Islet precursor cell (in vitro differentiated cells): ENCODE measurements around the gene SPTBN1.

Source experiments
- DNase-seq: peaks from one replicate; pipeline ENCODE4 v3.0.0-alpha.2; 2018

SPTBN1 gene

DNA sequence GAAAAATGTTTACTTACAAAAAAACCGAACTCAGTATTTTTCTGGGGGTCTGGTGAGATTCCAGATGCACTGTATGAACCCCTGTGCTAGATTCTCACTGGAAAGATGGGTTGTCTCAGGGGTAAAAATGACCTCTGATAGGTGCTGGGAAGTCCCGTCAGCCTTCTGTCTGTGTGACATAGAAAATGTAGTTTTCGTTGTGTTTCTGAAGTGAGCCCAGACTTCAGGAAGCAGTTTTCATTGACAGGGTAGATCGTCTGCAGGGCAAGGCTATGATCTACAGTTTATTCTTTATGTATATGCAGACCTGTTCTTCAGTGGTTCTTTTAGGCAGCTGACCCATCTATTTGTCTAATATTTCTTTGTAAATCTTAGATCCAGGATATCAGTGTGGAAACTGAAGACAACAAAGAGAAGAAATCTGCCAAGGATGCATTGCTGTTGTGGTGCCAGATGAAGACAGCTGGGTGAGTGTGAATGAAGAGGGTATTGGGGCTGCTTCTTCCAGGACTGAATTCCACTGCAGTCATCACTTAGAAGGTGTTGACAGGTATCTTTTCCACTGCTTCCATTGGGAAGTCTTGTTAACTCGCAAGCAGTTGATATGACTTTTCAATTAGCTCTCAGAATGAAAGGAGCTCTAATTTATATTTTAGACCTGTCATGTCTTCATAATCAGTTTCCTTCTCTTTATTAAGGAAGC is 159.9 kb downstream of the SPTBN1 start:
- peak; percentile 5 for DNase-seq

DNA sequence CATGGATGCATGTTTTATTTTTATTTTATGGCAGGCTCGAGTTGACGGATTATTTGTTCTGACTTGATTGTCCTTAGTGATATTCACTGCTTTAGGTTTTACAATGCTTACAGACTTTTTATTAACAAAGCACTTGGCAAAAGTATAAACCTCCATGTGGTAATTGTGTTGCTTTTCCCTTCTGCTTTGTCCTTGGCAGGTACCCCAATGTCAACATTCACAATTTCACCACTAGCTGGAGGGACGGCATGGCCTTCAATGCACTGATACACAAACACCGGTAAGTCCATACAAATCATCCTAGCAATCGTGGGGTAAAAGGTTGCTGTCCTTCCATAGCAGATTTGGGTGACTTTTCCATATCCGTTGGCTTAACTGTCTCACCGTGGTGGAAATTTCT is 161.3 kb downstream of the SPTBN1 start:
- DNase-seq: no peak

DNA sequence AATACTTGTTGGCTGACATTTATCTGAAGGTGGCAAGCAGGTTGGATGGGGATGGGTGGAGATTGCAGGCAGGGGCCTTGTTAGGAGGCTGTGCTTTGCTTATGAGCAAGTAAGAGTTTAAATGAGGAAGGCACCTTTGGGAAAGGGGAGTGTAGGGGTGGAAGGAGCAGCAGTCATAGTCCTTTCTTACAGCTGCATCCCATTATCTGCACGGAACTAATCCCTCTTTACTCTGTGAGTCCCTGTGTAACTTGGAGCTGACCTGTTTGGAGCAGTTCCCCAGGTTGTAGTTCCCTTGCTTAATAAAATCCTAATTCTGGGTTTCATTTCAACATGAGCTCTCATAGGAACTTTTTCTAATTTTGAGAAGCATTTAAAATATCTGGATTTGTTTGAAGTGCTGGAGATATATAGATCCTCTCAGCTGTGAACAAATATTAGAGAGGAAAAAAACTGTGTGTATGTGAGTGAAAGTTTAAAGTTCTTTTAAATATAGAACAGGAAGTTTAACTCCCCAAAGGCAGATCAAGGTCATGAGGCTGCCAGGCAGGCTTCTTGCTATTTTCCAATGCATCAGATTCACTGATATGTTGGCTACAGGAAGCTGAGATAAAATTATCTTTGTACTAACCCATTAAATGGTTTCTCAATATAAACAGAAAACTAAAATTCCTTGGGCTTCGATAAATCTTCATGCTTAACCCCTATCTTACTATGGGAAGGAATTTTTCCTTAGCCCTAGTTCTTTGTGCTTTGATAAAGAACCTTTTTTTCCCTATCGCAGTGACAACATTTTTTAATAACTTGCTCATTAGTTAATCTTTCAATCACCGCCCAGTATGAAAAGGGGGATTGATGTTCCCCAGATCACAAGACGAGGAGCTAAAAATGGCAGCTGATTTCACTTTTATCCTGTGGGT is 162.8 kb downstream of the SPTBN1 start:
- DNase-seq: no peak

DNA sequence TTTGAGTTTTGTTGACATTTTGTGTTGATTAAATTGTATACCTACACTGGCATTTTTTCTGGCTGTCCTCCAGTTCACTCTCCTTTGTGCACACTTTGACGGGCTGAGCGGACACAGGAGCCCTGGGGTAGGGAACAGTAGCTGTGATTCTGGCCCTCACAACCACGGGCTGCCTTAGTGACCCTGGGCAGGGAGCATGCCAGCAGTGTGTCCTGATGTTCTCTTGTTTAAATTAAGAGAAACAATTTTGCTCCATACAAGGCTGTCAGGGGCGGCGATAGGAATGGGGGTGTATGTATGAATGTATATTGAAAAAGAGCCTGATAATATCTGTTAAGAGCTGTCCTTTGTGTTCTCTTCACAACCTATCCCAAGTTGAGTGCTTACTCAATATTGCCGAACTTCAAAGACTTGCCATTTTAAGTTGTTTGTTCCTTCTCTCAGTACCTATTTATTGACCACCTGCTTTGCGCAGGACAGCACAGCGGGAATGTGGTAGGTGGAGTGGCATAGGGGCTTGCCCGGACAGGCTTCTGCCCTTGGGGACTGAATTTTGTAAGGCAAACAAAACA is 163.6 kb downstream of the SPTBN1 start:
- DNase-seq: no peak

DNA sequence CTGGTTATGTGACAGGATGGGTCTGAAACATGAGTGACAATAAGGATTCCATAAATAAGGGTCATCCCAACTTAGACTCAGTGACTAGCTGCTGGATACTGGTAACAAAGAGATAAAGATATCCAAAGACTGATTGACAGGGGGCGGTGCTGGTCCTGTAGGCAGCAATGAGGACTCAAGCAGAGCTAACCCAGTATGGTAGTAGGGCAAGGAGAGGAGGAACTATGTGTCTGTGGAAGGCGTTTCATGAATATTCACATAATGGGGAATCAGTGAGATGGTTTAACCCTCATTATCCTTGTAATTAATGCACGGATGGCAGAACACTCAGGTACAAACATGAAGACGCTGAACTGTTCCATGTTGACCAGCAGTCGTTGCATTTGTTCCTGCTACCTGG is 164.8 kb downstream of the SPTBN1 start:
- DNase-seq: no peak

DNA sequence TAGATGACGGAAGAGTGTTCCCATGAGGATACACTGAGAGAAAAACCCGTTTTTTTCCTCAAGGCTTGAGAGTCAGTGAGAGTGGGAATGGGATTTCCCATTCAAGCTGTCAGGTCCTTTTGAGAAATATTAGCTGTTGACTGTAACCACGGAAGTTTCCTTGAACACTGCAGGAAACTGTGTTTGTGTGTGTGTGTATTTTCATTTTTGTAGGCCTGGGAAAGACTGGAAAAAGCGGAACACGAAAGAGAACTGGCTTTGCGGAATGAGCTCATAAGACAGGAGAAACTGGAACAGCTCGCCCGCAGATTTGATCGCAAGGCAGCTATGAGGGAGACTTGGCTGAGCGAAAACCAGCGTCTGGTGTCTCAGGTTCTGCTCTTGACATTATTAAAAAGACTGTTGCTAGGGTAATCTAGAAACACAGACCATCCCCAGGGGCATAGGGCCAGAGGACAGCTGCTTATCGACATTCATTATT is 168.5 kb downstream of the SPTBN1 start:
- no peak for DNase-seq

DNA sequence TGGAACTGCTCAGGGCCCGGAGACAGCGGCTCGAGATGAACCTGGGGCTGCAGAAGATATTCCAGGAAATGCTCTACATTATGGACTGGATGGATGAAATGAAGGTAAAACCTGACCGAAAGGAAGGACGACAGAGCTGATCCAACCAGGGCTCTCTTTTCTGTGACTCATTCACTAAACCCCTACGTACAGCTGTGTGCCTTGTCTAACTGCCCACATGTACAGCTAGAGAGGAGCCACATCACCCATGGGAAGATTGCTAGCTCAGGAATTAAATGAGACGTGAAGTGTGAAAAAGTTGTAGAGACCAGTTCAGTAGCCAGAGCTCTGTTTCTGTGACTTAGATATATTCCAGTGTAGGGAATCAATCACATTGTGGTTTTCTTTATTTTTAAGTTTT is 170.0 kb downstream of the SPTBN1 start:
- no peak for DNase-seq

DNA sequence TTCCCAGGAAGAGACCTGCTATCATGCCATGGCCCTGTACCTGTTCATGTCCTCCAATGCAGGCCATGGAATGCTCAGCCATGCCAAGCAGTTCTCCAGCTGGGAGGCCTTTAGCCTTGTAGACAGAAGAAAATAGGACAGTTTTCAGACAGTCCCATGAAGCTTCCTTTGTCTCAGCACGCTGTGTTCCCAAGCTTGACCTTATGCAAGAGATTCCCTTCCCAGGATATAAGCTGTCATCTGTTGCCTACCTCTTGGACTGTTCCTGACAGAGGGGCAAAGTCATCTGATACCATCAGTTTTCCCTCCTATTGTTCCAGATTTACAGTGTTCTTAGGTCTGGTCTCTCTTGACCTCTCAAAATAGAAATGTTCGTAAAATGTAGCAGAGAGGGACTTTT is 170.8 kb downstream of the SPTBN1 start:
- DNase-seq: no peak

DNA sequence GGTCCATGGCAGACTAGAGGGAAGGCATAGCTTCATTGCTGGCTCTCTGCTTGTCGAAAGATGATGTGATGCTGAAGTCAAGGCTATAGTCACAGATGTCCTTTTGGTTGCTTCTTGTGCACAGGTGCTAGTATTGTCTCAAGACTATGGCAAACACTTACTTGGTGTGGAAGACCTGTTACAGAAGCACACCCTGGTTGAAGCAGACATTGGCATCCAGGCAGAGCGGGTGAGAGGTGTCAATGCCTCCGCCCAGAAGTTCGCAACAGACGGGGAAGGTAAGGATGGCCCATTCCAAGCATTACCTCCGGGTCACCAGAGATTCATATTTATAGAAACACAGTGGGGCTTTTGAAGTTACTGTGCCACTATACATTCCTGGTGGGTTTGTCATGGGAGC is 171.8 kb downstream of the SPTBN1 start:
- no peak for DNase-seq

DNA sequence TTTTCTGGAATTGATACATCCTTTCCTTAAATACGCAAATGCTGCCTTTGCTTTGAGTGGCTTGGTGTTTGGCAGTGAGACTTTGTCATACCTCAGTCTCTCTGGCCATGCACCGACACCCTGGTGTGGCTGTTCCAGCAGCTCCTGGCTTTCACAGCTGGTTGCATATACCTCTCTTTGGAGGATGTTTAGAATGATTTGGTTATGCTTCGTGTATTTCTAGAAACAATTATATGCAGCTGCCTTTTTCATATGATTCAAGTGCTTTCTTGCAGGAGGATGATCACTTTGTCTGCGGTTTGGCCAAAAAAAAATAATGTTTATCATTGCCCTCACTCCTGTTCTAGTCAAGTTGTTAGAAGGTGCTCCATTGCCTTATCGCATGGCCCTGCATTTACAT is 172.3 kb downstream of the SPTBN1 start:
- DNase-seq: no peak

DNA sequence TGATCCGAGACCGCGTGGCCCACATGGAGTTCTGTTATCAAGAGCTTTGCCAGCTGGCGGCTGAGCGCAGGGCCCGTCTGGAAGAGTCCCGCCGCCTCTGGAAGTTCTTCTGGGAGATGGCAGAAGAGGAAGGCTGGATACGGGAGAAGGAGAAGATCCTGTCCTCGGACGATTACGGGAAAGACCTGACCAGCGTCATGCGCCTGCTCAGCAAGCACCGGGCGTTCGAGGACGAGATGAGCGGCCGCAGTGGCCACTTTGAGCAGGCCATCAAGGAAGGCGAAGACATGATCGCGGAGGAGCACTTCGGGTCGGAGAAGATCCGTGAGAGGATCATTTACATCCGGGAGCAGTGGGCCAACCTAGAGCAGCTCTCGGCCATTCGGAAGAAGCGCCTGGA is 172.8 kb downstream of the SPTBN1 start:
- no peak for DNase-seq

DNA sequence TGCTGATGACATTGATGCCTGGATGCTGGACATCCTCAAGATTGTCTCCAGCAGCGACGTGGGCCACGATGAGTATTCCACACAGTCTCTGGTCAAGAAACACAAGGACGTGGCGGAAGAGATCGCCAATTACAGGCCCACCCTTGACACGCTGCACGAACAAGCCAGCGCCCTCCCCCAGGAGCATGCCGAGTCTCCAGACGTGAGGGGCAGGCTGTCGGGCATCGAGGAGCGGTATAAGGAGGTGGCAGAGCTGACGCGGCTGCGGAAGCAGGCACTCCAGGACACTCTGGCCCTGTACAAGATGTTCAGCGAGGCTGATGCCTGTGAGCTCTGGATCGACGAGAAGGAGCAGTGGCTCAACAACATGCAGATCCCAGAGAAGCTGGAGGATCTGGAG is 173.3 kb downstream of the SPTBN1 start:
- DNase-seq: no peak

DNA sequence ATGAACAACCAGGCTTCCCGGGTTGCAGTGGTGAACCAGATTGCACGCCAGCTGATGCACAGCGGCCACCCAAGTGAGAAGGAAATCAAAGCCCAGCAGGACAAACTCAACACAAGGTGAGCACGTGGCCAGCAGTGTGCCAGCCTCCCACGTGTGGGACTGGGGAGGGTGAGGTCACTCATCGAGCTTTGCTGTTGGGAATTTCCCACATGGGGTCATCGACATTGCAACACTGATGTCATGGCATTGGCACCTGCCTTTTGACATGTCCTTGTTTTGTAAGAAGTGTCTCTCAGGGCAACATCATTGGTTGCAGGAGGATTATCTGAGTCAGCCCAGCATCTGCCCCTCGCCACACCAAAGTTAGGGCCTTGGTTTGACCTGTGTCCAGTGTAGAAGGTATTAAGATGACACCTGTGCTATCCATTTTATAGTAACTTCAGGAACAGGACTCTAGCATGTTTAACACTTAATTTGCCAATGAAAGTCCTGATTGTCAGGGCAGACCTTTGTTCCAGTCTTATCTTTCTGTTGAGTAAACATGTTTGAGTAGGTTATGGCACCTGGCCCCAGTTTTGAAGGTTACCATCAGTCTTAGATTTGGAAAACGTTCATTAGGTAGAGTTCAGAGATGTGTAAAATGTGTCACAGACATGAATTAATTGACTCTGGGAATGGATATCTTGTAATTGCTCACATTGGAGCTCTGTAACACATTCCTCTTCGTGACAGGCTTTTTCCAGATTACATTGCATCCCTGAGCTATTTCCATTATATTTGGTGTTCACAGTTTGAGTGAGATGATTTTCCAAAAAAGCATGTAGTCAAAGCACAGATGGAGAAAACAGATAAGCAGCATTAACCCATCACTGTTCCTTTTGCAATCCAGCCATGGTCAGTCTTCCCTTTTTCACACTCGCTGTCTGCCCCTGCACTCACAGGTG is 174.1 kb downstream of the SPTBN1 start:
- DNase-seq: no peak

DNA sequence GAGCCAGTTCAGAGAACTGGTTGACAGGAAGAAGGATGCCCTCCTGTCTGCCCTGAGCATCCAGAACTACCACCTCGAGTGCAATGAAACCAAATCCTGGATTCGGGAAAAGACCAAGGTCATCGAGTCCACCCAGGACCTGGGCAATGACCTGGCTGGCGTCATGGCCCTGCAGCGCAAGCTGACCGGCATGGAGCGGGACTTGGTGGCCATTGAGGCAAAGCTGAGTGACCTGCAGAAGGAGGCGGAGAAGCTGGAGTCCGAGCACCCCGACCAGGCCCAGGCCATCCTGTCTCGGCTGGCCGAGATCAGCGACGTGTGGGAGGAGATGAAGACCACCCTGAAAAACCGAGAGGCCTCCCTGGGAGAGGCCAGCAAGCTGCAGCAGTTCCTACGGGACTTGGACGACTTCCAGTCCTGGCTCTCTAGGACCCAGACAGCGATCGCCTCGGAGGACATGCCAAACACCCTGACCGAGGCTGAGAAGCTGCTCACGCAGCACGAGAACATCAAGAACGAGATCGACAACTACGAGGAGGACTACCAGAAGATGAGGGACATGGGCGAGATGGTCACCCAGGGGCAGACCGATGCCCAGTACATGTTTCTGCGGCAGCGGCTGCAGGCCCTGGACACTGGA is 174.9 kb downstream of the SPTBN1 start:
- no peak for DNase-seq

DNA sequence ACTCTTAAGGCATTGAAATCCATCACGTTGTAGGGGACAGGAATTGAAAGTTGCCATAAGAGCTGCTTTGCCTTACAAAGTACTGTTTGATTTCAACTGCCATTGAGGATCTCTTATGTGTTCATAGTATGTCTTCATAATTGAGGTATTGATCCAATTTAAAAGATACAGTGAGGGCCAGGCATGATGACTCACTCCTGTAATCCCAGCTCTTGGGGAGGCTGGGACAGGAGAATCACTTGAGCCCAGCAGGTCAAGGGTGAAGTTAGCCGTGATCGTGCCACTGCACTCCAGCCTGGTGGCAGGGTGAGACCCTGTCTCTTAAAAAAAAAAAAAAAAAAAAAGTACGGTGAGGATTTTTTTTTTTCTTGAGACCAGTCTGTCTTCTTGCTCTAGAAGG is 175.6 kb downstream of the SPTBN1 start:
- no peak for DNase-seq

DNA sequence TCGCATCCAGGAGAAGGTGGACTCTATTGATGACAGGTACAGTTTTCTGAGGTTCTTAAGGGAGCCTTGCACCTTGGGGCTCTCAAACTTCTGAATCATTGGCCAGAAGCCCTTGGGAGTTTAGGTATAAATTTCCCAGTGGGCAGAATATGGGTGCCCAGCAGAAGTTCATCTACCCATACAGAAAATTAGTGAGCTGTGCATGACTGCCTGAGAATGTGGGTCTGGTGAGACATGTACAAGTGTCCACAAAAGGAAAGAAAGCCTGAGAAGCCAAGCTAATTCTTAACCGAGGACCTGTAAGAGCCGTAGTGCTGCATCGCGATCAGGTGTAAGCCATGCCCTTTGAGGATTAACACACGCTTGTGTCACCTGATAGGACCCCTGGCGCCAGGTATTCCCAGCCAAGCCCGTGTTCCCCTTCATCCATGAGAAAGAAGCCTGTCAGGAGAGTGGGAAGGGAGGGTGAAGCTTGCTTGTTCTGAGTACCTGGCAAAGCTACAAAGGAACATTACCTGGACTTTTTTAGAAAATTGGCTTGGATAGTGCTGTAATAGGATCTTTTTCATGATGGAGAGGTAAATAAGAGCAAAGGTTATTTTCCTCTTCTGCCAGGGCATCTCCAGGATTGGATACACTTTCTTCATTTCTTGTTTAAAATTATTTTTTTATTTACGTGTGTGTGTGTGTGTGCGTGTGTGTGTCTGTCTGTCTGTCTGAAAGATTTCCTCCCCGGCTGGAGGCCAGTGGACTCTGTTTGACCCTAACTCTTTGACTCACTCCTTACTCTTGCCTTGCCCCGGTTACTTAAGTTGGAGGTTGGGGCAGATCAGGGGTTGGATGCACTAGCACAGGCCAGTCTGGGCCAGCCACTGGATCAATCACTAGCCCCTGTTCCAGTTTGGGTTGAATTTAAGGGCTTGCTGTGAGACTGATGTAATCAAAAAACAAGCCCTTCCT is 176.9 kb downstream of the SPTBN1 start:
- no peak for DNase-seq

DNA sequence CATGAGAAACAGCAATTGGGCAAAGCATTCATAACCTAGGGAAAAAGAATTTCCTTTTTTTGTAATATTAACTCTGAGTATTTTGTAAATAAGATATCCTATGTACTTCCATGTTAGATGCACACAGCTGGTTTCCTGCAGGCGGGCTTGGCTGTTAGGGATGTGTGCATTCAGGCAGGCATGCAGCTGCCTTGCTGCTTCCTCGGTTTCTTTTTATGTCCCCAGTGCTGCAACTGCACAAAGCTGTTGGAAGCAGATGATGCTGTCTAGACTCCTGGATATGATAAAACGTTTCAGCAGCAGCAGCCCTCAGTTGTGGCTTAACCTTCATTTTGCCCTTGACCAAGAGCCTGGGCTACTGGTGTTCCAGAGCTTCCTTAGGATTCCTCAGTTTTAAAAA is 177.9 kb downstream of the SPTBN1 start:
- no peak for DNase-seq

DNA sequence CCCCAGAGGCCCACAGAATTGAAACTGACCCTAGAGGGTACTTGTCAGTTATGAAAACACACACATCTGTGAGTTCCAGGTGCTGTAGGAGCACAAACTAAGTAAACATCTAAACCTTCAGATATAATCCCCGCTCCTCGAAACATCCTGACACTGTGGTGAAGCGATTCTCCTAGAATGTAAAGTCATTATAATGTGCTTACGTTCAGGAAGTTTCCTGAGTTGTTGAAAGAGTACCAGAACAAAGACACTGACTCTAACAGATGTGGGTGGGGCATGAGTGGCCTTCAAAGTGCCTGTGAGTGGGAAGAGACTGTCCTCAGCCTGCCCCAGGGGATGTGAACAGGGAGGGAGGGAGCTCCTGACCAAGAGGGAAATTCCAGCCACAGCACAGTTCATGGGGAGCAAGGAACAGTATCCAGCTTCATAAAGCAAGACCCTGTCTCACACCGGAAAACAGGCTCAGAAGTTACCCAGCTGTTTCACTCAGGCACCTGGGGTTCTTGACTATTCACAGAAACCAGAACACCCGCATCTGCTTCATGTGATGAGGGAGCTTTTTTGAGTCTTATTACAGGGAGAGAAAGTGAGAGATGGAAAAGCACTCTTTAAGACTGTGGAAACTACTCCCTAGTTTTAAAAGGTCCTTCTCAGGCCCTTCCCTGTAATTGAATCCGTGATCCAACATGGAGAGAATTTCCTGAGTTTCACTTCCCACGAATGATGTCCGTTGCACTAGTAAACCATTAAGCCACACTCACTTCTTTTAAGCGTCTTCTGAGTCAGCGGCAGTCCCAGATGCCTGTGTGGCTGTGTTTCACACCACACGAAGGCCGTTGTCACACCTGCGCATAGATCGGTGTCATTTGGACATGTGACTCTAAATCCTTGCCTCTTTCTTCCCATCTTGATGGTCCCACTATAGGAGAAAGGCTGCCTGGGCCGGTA is 178.7 kb downstream of the SPTBN1 start:
- DNase-seq: peak; percentile 90

DNA sequence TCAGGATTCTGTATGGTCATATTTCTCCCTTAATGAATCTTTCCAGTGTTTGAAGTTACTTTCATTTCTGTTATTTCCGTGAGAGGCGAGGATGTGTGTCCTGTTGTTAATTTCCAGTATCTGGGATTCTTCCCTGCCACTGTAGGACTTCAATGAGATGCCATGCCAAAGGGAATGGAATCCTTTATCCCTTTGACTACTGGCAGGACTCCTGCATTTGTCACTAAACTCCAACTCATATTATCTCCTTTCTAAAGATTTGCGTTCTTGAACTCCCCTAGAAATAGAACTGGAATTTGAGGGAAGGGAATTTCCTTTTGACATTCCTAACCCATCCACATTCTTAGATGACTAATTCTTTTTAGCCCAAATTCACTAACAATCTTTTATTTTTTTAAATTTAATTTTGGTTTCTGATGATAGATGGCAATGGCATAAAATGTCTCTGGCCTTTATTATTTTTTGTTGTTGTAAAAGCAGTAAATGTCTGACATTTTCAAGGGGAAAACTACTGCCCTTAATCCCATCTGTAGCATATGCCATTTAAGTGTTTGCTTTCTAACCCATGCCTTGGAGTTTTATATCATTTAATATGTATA is 179.5 kb downstream of the SPTBN1 start:
- DNase-seq: no peak
